ENCODE data around the gene LRP2. TPM values are rescaled to one million over a fixed set of nuclear protein-coding genes. Genes with fewer than 3 reads are reported as not detected.
"Not testable (repeated sequence)": the region's sequence is repeated elsewhere in the genome, so short reads cannot be mapped to it uniquely, and the experiment has no call there.

LRP2 gene
- total and polyA plus RNA-seq, 4 donors = 2.3 to 7.4 (median 3.5) TPM

DNA sequence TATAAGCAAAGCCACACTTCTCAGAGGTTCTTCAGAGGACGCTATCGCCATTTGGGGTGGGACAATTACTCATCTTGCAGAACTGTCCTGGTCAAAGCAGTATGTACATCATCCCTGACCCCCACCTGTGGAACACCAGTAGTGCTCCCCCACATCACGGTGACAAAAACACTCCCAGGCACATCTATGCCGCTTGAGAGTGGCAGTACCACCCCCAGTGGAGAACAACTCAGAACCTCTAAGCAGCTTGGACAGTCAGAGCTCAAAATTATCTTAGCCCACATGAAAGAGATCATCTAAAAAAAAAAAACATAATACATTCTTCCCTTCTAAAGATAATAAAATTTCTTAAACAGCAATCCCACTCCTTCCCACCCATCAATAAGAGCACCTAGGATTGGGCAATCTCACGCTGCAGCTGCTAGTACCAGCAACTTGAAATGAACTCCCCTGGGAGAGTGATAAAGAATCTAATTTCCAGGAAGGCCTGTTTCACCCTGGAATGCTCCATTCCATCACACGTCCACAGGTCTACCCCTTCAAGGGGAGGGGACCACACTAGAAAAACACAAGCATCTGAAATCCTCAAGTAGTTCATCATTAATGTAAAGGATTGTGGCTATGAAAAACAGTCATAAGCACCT is 31.7 kb downstream of the LRP2 start:
- H3K9me3 ChIP-seq (ENCODE audit: control insufficient read depth, insufficient read depth, low read length) = no peaks in the 10 kb centered on the region
- no peaks in the 10 kb centered on the region for H3K4me1 ChIP-seq (ENCODE audit: control insufficient read depth, insufficient read depth, low read length)
- H3K36me3 ChIP-seq (ENCODE audit: control insufficient read depth, insufficient read depth, low read length) = no peaks in the 10 kb centered on the region
- 70% methylated on average over 4 of the region's 6 CpGs for WGBS (ENCODE audit: insufficient coverage)
- DNase-seq (ENCODE audit: low read depth in 4 of 6, low spot score in 6 of 6) = no peak
- H3K4me3 ChIP-seq (ENCODE audit: low read depth, low read length) = no peak overlapping the region
- H3K27me3 ChIP-seq (ENCODE audit: control insufficient read depth, insufficient read depth, low read length) = no peaks in the 10 kb centered on the region
- no peak overlapping the region for H3K27ac ChIP-seq (ENCODE audit: low read depth, low read length)

DNA sequence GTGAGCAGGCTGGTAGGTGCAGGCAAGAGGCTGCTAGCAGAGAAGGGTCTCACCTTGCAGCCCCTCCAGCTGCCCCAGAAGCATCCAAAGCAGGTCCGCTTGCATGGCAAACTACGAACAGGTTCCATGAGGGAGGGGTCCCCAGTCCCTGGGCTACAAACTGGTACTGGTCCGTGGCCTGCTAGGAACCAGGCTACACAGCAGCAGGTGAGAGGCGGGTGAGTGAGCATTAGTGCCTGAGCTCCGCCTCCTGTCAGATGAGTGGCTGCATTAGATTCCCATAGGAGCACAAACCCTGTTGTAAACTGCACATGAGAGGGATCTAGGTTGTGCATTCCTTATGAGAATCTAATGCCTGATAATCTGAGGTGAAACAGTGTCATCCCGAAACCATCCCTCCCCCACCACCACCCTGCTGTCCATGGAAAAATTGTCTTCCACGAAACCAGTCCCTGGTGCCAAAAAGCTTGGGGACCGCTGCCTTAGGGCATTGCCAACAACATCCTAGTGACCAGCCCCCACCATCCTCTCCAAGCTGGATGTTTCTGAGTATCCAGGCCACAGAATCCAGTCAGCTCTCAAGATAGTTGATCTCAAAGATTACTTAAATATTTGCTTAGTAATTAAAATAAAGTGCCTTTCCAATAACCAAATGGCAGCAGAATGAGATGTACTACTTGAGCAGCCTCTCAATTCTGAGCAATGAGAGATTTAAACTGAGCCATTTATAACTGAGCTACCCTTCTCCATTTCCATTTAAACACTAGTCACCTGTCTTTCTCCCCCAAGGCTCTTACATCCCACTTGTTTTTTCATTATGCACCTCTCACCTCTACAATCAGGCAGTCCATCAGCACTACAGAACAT is 32.4 kb downstream of the LRP2 start:
- Histone ChIP-seq H3K27me3 (ENCODE audit: control insufficient read depth, insufficient read depth, low read length) (no peaks in the 10 kb centered on the region), H3K36me3 (ENCODE audit: control insufficient read depth, insufficient read depth, low read length) (no peaks in the 10 kb centered on the region), H3K4me3 (ENCODE audit: low read depth, low read length) (no peak overlapping the region), H3K27ac (ENCODE audit: low read depth, low read length) (no peak overlapping the region), H3K9me3 (ENCODE audit: control insufficient read depth, insufficient read depth, low read length) (no peaks in the 10 kb centered on the region), H3K4me1 (ENCODE audit: control insufficient read depth, insufficient read depth, low read length) (no peaks in the 10 kb centered on the region)
- DNase-seq (ENCODE audit: low read depth in 4 of 6, low spot score in 6 of 6) = no peak
- WGBS (ENCODE audit: insufficient coverage) = 72% methylated on average over 6 of the region's 8 CpGs

DNA sequence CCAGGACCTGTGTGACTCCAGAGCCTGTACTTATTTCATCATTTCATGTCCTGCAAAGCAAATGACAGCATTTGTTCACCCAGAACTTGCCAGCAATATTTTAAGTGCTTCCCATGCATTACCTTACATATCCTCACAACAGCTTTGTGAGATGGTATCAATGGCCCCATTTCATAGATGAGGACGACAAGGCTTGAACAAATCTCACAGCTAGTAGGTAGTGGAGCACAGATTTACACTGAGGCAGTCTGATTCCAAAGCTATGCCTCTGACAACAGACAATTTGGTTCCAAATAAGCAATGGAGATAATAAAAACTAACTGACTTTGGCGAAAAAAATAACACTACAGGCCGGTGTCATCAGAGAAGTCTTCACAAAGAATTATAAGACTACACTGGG is 33.5 kb downstream of the LRP2 start:
- WGBS (ENCODE audit: insufficient coverage) = no CpG with 5 or more reads among the region's 3 CpGs
- H3K27me3 ChIP-seq (ENCODE audit: control insufficient read depth, insufficient read depth, low read length) = no peaks in the 10 kb centered on the region
- no peaks in the 10 kb centered on the region for H3K9me3 ChIP-seq (ENCODE audit: control insufficient read depth, insufficient read depth, low read length)
- H3K4me3 ChIP-seq (ENCODE audit: low read depth, low read length) = no peak overlapping the region
- H3K36me3 ChIP-seq (ENCODE audit: control insufficient read depth, insufficient read depth, low read length) = no peaks in the 10 kb centered on the region
- H3K27ac ChIP-seq (ENCODE audit: low read depth, low read length) = no peak overlapping the region
- H3K4me1 ChIP-seq (ENCODE audit: control insufficient read depth, insufficient read depth, low read length) = no peaks in the 10 kb centered on the region
- DNase-seq (ENCODE audit: low read depth in 4 of 6, low spot score in 6 of 6) = no peak

DNA sequence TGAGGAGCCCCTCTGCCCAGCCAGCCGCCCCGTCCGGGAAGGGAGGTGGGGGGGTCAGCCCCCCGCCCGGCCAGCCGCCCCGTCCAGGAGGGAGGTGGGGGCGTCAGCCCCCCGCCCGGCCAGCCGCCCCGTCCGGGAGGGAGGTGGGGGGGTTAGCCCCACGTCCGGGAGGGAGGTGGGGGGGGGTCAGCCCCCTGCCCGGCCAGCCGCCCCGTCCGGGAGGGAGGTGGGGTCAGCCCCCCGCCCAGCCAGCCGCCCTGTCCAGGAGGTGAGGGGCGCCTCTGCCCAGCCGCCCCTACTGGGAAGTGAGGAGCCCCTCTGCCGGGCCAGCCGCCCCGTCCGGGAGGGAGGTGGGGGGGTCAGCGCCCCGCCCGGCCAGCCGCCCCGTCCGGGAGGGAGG is 34.5 kb downstream of the LRP2 start:
- H3K9me3 ChIP-seq (ENCODE audit: control insufficient read depth, insufficient read depth, low read length); H3K27me3 ChIP-seq (ENCODE audit: control insufficient read depth, insufficient read depth, low read length); H3K4me3 ChIP-seq (ENCODE audit: low read depth, low read length); H3K36me3 ChIP-seq (ENCODE audit: control insufficient read depth, insufficient read depth, low read length); DNase-seq (ENCODE audit: low read depth in 4 of 6, low spot score in 6 of 6); H3K27ac ChIP-seq (ENCODE audit: low read depth, low read length); H3K4me1 ChIP-seq (ENCODE audit: control insufficient read depth, insufficient read depth, low read length): not testable (repeated sequence)
- WGBS (ENCODE audit: insufficient coverage) = no CpG with 5 or more reads among the region's 33 CpGs

DNA sequence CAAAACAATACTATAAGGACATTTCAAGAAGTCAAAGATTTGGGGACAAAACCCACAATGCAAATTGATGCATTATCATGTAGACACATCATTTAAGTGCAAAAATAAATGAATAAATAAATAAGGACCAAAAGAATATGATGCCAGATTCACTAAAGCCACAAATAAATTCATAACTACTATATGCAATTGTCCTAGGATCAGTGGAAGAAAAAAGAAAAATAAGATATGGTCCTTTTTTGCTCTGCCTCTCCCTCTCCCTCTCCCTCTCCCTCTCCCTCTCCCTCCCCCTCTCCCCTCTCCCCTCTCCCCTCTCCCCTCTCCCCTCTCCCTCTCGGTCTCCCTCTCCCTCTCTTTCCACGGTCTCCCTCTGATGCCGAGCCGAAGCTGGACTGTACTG is 36.4 kb downstream of the LRP2 start:
- H3K4me1 ChIP-seq (ENCODE audit: control insufficient read depth, insufficient read depth, low read length); H3K27ac ChIP-seq (ENCODE audit: low read depth, low read length); H3K9me3 ChIP-seq (ENCODE audit: control insufficient read depth, insufficient read depth, low read length); H3K36me3 ChIP-seq (ENCODE audit: control insufficient read depth, insufficient read depth, low read length); H3K27me3 ChIP-seq (ENCODE audit: control insufficient read depth, insufficient read depth, low read length); H3K4me3 ChIP-seq (ENCODE audit: low read depth, low read length); DNase-seq (ENCODE audit: low read depth in 4 of 6, low spot score in 6 of 6): not testable (repeated sequence)
- no CpG with 5 or more reads among the region's 4 CpGs for WGBS (ENCODE audit: insufficient coverage)

DNA sequence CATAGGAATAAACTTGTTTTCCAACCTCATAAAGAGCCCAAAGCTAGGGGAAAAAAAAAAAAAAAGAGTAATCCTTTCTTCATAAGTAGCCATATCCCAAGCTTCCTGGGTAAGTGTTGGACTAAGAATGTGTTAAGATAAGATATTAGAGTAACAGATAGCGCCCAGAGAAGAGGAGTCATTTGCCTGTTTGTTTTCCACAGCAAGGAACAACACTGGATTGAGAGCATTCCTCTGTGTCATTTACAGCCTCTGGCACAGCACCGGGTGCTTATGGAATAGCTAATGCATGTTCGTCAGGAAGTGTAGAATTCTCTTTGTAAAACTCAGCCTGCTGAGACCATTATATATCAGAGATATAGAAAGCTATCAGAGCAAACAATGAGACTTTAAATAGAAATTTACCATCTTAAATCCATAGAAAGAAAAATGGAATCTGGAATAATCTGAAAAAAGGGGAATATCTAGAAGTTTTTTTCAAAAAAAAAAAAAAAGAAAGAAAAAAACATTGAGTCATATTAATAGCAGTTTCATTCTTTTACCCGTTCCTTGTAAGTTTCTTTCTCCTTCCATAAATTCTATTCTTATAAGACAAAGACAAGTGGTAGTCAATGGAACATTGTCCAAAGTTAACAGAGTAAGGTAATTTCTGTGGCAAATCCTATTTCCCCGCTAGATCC is 37.6 kb downstream of the LRP2 start:
- DNase-seq (ENCODE audit: low read depth in 4 of 6, low spot score in 6 of 6) = no peak
- 43% methylated on average over 1 of the region's 5 CpGs for WGBS (ENCODE audit: insufficient coverage)
- Histone ChIP-seq H3K27ac (ENCODE audit: low read depth, low read length) (no peak overlapping the region), H3K4me1 (ENCODE audit: control insufficient read depth, insufficient read depth, low read length) (no peaks in the 10 kb centered on the region), H3K27me3 (ENCODE audit: control insufficient read depth, insufficient read depth, low read length) (no peaks in the 10 kb centered on the region), H3K4me3 (ENCODE audit: low read depth, low read length) (no peak overlapping the region), H3K36me3 (ENCODE audit: control insufficient read depth, insufficient read depth, low read length) (no peaks in the 10 kb centered on the region), H3K9me3 (ENCODE audit: control insufficient read depth, insufficient read depth, low read length) (no peaks in the 10 kb centered on the region)

DNA sequence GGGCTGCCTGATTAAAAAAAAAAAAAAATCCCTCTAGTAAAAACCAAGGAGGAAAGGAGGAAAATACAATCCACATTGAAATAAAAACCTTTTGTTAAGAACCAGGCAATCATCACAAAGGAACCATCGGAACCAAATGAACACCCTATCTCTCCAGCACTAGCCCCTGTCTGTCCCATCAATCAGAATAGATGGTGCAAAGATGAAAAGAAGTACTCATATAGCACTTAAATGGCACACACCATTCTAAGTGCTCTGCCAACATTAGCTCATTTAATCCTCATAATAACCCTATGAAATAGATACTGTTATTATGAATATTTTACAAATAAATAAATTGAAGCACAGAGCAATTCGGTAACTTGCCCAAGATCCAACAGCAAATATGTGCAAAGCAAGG is 38.5 kb downstream of the LRP2 start:
- Histone ChIP-seq H3K36me3 (ENCODE audit: control insufficient read depth, insufficient read depth, low read length) (no peaks in the 10 kb centered on the region), H3K9me3 (ENCODE audit: control insufficient read depth, insufficient read depth, low read length) (no peaks in the 10 kb centered on the region), H3K4me1 (ENCODE audit: control insufficient read depth, insufficient read depth, low read length) (no peaks in the 10 kb centered on the region), H3K27ac (ENCODE audit: low read depth, low read length) (no peak overlapping the region), H3K4me3 (ENCODE audit: low read depth, low read length) (no peak overlapping the region), H3K27me3 (ENCODE audit: control insufficient read depth, insufficient read depth, low read length) (no peaks in the 10 kb centered on the region)
- no CpG with 5 or more reads among the region's 2 CpGs for WGBS (ENCODE audit: insufficient coverage)
- DNase-seq (ENCODE audit: low read depth in 4 of 6, low spot score in 6 of 6) = no peak

DNA sequence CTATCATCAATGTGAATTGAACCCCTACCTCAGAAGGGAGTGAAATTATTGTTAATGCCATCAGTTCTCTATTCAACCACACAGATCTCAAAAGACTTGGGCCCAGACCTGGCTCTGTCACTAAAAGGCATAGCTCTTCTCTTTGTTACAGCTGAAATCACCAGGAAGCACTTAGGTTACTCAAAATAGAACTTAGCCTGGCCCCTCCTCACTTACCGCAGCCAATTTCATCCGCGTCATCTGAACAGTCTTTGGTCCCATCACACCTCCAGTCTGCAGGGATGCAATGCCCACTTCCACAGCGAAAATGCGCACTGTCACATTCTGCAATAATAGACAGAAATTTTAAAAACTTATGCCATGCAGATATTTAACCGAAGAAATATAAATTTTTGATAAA is 41.8 kb downstream of the LRP2 start:
- H3K4me3 ChIP-seq (ENCODE audit: low read depth, low read length) = no peak overlapping the region
- WGBS (ENCODE audit: insufficient coverage) = 100% methylated on average over 3 of the region's 6 CpGs
- no peaks in the 10 kb centered on the region for H3K36me3 ChIP-seq (ENCODE audit: control insufficient read depth, insufficient read depth, low read length)
- H3K27me3 ChIP-seq (ENCODE audit: control insufficient read depth, insufficient read depth, low read length) = no peaks in the 10 kb centered on the region
- no peak for DNase-seq (ENCODE audit: low read depth in 4 of 6, low spot score in 6 of 6)
- no peaks in the 10 kb centered on the region for H3K9me3 ChIP-seq (ENCODE audit: control insufficient read depth, insufficient read depth, low read length)
- H3K27ac ChIP-seq (ENCODE audit: low read depth, low read length) = no peak overlapping the region
- no peaks in the 10 kb centered on the region for H3K4me1 ChIP-seq (ENCODE audit: control insufficient read depth, insufficient read depth, low read length)

DNA sequence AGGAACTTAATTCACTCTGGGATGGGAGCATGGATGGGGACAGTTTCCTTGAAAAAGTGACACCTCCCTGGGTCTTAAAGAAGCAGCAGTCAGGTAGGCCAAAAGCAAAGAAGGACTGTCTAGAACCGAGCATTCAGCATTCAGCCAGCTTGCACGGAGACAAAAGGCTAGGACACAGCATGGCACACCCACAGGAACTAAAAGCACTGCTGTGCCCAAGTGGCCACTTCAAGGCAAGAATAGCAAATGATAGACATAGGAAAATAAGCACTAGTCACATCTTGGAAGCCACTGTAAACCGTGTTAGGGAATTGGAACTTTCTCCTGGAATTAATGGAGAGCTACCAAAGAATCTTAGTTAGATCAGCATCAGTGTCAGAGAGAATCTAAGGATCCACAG is 47.0 kb downstream of the LRP2 start:
- Histone ChIP-seq H3K27me3 (ENCODE audit: control insufficient read depth, insufficient read depth, low read length) (no peaks in the 10 kb centered on the region), H3K4me3 (ENCODE audit: low read depth, low read length) (no peak overlapping the region), H3K27ac (ENCODE audit: low read depth, low read length) (no peak overlapping the region), H3K9me3 (ENCODE audit: control insufficient read depth, insufficient read depth, low read length) (no peaks in the 10 kb centered on the region), H3K4me1 (ENCODE audit: control insufficient read depth, insufficient read depth, low read length) (no peaks in the 10 kb centered on the region), H3K36me3 (ENCODE audit: control insufficient read depth, insufficient read depth, low read length) (no peaks in the 10 kb centered on the region)
- 73% methylated on average over 3 of the region's 3 CpGs for WGBS (ENCODE audit: insufficient coverage)
- DNase-seq (ENCODE audit: low read depth in 4 of 6, low spot score in 6 of 6) = no peak

All from spinal cord (tissue), 10 donors.